Activated CD8-positive, alpha-beta T cell treated with anti-CD3 and anti-CD28 coated beads, Interleukin-2, amount 10 ng/mL, durations not matched to agents 7 days and 5 days (primary cell): ENCODE data around the gene CSE1L. TPM values are rescaled to one million over a fixed set of nuclear protein-coding genes. Genes with fewer than 3 reads are reported as not detected.

Experiments used
- ATAC-seq: fragments of 150-1000 bp; cut with Tn5 transposase; one replicate; pipeline ENCODE4 v1.10.0; 2021; ENCODE audit warnings: moderate library complexity
- CTCF ChIA-PET: fragments of 350-600 bp; sonication (Branson Sonifier 250); formaldehyde crosslinking; loops from one replicate; lab custom pipeline; 2021; ENCODE audit warnings: antibody characterized with exemption; lab: Charles Lee
- POLR2A ChIA-PET: fragments of 350-600 bp; sonication (Branson Sonifier 250); formaldehyde crosslinking; loops from one replicate; lab custom pipeline; 2021; ENCODE audit warnings: antibody characterized with exemption; lab: Charles Lee
- DNase-seq: peaks from one replicate; pipeline ENCODE4 v3.0.0-alpha.2; 2020
- H3K27ac Mint-ChIP-seq: one replicate; pipeline ENCODE4 v1.8.0; 2021; ENCODE audit warnings: mild to moderate bottlenecking, mixed read lengths
- H3K27me3 Mint-ChIP-seq: one replicate; pipeline ENCODE4 v1.8.0; 2021; ENCODE audit warnings: low read depth, mixed read lengths
- H3K36me3 Mint-ChIP-seq: one replicate; pipeline ENCODE4 v1.8.0; 2021; ENCODE audit warnings: low read depth, mixed read lengths
- H3K4me1 Mint-ChIP-seq: one replicate; pipeline ENCODE4 v1.8.0; 2021; ENCODE audit warnings: low read depth, mixed read lengths
- H3K4me3 Mint-ChIP-seq: one replicate; pipeline ENCODE4 v1.8.0; 2021; ENCODE audit warnings: mild to moderate bottlenecking, mixed read lengths
- H3K9me3 Mint-ChIP-seq: one replicate; pipeline ENCODE4 v1.8.0; 2022; ENCODE audit warnings: mixed read lengths; ENCODE audit not compliant: insufficient read depth
- total RNA-seq, 2 experiments: library from RNA; stranded (reverse); gene quantifications; one replicate each; pipeline ENCODE4 v1.2.3, GENCODE V29; 2021

The CSE1L gene
- total RNA-seq, 2 experiments from 2014 or later: 98.0 to 102 TPM

- no peak overlapping the region for H3K4me3 Mint-ChIP-seq
- peaks cover 24% of the 10 kb centered on the region for H3K36me3 Mint-ChIP-seq
- H3K9me3 Mint-ChIP-seq: no peaks in the 10 kb centered on the region
- POLR2A ChIA-PET: interaction anchor here (1.0 kb wide), 1 partner anchor 16 kb away, joined by 4 read pairs; the partner anchor contains the start of gene CSE1L
- no peaks in the 10 kb centered on the region for H3K4me1 Mint-ChIP-seq
- H3K27me3 Mint-ChIP-seq: no peaks in the 10 kb centered on the region
- CTCF ChIA-PET: no interaction called here
- no peak for ATAC-seq
- no peak for DNase-seq
- H3K27ac Mint-ChIP-seq: no peak overlapping the region
Observed at GRCh38 chr20:49030954-49031619, 15.0 kb upstream of the CSE1L start.

- Mint-ChIP-seq H3K4me1 (peaks cover 2% of the 10 kb centered on the region), H3K36me3 (peaks cover 23% of the 10 kb centered on the region), H3K9me3 (no peaks in the 10 kb centered on the region), H3K4me3 (no peak overlapping the region), H3K27ac (no peak overlapping the region), H3K27me3 (no peaks in the 10 kb centered on the region)
- CTCF ChIA-PET: interaction anchor here (1.7 kb wide), 1 partner anchor 185 kb away, joined by 4 read pairs; no protein-coding TSS in a partner anchor
- POLR2A ChIA-PET: interaction anchor here (0.6 kb wide), 1 partner anchor 110 kb away, joined by 4 read pairs; no protein-coding TSS in a partner anchor
- no peak for DNase-seq
- no peak for ATAC-seq
Observed at GRCh38 chr20:49032455-49032854, 13.7 kb upstream of the CSE1L start.

DNA sequence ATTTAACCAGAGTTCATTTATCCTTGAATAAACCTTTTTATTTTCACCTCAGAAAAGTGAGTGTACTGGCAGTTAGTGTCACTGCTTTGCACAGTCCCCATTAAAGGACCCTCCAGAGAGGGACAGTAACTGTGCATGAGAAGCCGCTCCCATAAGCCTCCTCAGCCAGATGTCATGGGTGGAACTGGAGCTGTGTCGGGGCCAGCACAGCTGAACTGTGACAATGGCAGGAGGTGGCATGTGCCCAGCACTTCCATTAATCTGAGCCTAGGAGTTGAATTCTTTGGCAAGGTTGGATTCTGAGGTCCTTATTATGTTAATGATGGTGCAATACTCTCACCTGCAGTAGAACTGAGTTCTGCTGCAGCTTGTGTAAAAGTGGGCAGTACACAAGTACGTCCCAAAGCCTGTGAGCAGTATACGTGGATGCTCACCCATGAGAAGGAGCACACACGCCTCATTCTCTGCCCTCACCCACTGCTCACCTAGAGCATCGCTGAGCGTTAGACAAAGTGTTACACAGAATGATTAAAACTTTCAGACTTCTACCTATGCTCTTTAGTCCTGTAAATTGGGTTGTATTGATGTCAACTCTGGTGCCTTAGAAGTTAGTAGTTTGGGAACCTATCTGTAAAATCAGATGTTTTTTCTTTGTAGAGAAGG is 11.9 kb upstream of the CSE1L start:
- POLR2A ChIA-PET: interaction anchor here (0.7 to 0.9 kb wide), 2 partner anchors 12 to 43 kb away, joined by 3 read pairs; partner anchors contain the start of gene CSE1L
- Mint-ChIP-seq H3K27me3 (no peaks in the 10 kb centered on the region), H3K4me3 (no peak overlapping the region), H3K4me1 (peaks cover 14% of the 10 kb centered on the region), H3K9me3 (no peaks in the 10 kb centered on the region), H3K27ac (no peak overlapping the region), H3K36me3 (peaks cover 15% of the 10 kb centered on the region)
- CTCF ChIA-PET: no interaction called here
- no peak for ATAC-seq
- DNase-seq: no peak

- ChIA-PET POLR2A (interaction anchor here (0.7 to 2.0 kb wide), 2 partner anchors 9 to 25 kb away, joined by 3 to 17 read pairs; partner anchors contain the start of gene CSE1L), CTCF (interaction anchor here (1.4 to 1.5 kb wide), 2 partner anchors 8 to 9 kb away, joined by 3 to 7 read pairs; partner anchors contain the start of gene CSE1L)
- Mint-ChIP-seq H3K4me1 (peaks cover 14% of the 10 kb centered on the region), H3K4me3 (no peak overlapping the region), H3K27ac (peak overlapping the region; percentile 31), H3K9me3 (no peaks in the 10 kb centered on the region), H3K27me3 (no peaks in the 10 kb centered on the region), H3K36me3 (peaks cover 8% of the 10 kb centered on the region)
- DNase-seq (peak; percentile 30), ATAC-seq (peak; percentile 68)
Observed at GRCh38 chr20:49037962-49038387, 8.1 kb upstream of the CSE1L start.

DNA sequence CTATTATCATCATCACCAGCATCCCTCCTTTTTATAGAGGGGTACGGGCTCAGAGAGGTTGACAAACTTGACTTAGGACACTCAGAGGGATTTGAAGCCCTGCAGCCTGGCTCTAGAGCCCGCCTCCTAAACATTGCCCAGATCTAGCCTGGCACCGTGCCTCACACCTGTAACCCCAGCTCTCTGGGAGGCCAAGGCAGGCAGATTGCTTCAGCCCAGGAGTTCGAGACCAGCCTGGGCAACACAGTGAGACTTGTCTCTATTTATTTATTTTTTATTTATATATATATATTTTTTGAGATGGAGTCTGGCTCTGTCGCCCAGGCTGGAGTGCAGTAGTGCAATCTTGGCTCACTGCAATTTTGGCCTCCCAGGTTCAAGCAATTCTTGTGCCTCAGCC is 6.3 kb upstream of the CSE1L start:
- POLR2A ChIA-PET: no interaction called here
- Mint-ChIP-seq H3K27me3 (no peaks in the 10 kb centered on the region), H3K4me1 (peaks cover 15% of the 10 kb centered on the region), H3K9me3 (no peaks in the 10 kb centered on the region), H3K4me3 (no peak overlapping the region), H3K36me3 (peaks cover 2% of the 10 kb centered on the region), H3K27ac (no peak overlapping the region)
- ATAC-seq (no peak), DNase-seq (no peak)
- CTCF ChIA-PET: no interaction called here

DNA sequence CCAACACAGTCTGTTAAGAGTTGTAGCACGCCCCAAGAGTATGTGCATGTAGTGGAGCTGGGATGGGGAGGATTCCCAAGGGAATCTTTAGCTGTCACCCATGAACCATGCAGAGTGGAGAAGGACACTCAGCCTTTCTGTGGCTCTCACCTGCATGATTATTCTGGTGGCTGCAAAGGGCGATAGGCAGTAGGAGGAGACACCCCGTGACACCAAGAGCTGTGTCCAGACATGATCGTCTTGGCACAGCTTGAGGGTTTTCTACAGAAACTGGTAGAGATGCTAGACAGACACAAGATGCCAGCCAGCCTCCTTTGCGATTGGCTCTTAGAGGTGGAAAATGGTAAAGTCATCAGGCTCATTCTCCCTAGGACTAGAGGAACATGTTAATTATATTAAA is 3.1 kb upstream of the CSE1L start:
- POLR2A ChIA-PET: no interaction called here
- CTCF ChIA-PET: no interaction called here
- ATAC-seq (no peak), DNase-seq (no peak)
- H3K27ac Mint-ChIP-seq: no peak overlapping the region
- H3K4me3 Mint-ChIP-seq: no peak overlapping the region
- no peaks in the 10 kb centered on the region for H3K9me3 Mint-ChIP-seq
- no peaks in the 10 kb centered on the region for H3K27me3 Mint-ChIP-seq
- peaks cover 8% of the 10 kb centered on the region for H3K36me3 Mint-ChIP-seq
- peaks cover 20% of the 10 kb centered on the region for H3K4me1 Mint-ChIP-seq

DNA sequence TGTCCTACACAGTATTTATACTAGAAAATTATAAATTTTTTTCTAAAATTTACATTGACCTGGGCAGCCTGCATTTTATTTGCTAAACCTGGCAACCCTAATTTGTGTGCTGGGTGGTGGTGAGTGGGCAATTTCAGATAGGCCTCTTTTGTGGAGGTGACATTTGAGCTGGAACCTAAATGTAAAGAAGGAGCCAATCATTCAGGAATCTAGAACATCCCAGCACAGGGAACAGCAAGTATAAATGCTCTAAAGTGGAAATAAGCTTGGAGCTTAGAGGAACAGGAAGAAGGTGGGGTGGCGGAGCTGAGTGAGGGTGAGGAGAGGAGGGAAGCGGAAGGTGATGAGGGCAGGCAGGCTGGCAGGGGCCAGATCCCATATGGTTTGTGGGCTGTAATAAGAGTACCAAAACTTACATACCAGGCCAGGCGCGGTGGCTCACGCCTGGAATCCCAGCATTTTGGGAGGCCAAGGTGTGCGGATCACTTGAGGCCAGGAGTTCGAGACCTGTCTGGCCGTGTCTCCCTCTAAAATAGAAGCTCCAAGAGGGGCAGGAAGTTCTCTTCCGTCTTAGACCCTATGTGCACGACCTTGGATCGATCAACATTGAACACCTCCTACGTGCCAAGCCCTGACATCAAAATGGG is 549 bp upstream of the CSE1L start:
- H3K27me3 Mint-ChIP-seq: no peaks in the 10 kb centered on the region
- ChIA-PET POLR2A (interaction anchor here (0.7 to 3.0 kb wide), 14 partner anchors 9 to 255 kb away, joined by 3 to 17 read pairs (median 6); partner anchors contain the start of genes ARFGEF2, DDX27, STAU1 and ZNFX1), CTCF (interaction anchor here (0.9 to 2.3 kb wide), 4 partner anchors 8 to 171 kb away, joined by 4 to 16 read pairs (median 7); no protein-coding TSS in a partner anchor)
- peak overlapping the region; percentile 100 for H3K27ac Mint-ChIP-seq
- peak; percentile 59 for DNase-seq
- H3K36me3 Mint-ChIP-seq: peaks cover 27% of the 10 kb centered on the region
- no peaks in the 10 kb centered on the region for H3K9me3 Mint-ChIP-seq
- H3K4me3 Mint-ChIP-seq: peak overlapping the region; percentile 99
- peak; percentile 9 for ATAC-seq
- peaks cover 30% of the 10 kb centered on the region for H3K4me1 Mint-ChIP-seq

DNA sequence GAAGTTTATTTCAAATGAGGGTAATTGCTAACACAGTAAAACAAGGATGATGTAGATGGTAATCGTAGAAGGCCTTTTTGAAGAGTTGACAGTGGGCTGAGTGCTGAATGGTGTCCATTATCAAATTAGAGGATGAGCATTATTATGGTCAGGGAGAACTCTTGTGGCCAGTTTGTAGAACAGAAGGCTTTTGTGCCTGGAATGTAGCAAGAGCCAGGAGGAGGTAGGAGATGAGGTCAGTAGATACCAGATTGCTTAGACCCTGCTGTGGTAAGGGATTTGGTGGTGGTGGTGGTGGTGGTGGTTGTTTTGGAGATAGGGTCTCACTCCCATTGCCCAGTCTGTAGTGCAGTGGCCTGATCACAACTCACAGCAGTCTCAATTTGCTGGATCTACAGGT is 6.2 kb downstream of the CSE1L start:
- Mint-ChIP-seq H3K27ac (no peak overlapping the region), H3K4me1 (peaks cover 57% of the 10 kb centered on the region)

GRCh38 chr20:49054056-49054643 is 8.0 kb downstream of the CSE1L start:
- Mint-ChIP-seq H3K27ac (no peak overlapping the region), H3K4me3 (no peak overlapping the region), H3K4me1 (peaks cover 41% of the 10 kb centered on the region), H3K27me3 (no peaks in the 10 kb centered on the region), H3K9me3 (no peaks in the 10 kb centered on the region), H3K36me3 (peaks cover 48% of the 10 kb centered on the region)
- CTCF ChIA-PET: no interaction called here
- no peak for DNase-seq
- no peak for ATAC-seq
- POLR2A ChIA-PET: no interaction called here

More for the DNA sequence above, 6.2 kb downstream of the CSE1L start:
- H3K4me3 Mint-ChIP-seq: no peak overlapping the region
- no peaks in the 10 kb centered on the region for H3K9me3 Mint-ChIP-seq
- ChIA-PET POLR2A (interaction anchor here (0.5 kb wide), 1 partner anchor 42 kb away, joined by 3 read pairs; no protein-coding TSS in a partner anchor), CTCF (no interaction called here)
- DNase-seq (no peak), ATAC-seq (no peak)
- H3K36me3 Mint-ChIP-seq: peaks cover 58% of the 10 kb centered on the region
- no peaks in the 10 kb centered on the region for H3K27me3 Mint-ChIP-seq

GRCh38 chr20:49063279-49063678 is 17.2 kb downstream of the CSE1L start:
- ChIA-PET POLR2A (interaction anchor here (0.6 to 1.4 kb wide), 2 partner anchors 16 to 43 kb away, joined by 3 read pairs; no protein-coding TSS in a partner anchor), CTCF (interaction anchor here (1.3 kb wide), 1 partner anchor 62 kb away, joined by 3 read pairs; no protein-coding TSS in a partner anchor)
- peaks cover 49% of the 10 kb centered on the region for H3K36me3 Mint-ChIP-seq
- ATAC-seq: no peak
- H3K27ac Mint-ChIP-seq: no peak overlapping the region
- no peak overlapping the region for H3K4me3 Mint-ChIP-seq
- no peaks in the 10 kb centered on the region for H3K9me3 Mint-ChIP-seq
- H3K4me1 Mint-ChIP-seq: no peaks in the 10 kb centered on the region
- H3K27me3 Mint-ChIP-seq: no peaks in the 10 kb centered on the region
- no peak for DNase-seq

DNA sequence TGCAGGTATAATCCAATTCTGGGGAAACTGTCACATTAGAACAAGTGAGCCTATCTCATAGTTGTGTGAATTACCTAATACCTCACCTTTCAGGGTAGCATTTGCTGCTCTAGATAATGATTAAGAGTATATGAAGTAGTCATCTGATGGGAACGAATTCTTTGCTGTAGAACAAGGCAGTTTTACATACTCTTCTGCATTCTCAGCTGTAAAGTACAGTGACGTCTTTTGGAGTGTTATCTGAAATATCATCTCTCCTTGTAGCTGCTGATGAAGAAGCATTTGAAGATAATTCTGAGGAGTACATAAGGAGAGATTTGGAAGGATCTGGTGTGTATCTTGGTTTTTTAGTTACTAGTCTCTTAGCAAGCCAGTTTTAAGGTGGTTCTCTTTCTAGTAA is 28.4 kb downstream of the CSE1L start:
- Mint-ChIP-seq H3K27ac (peak overlapping the region; percentile 27), H3K27me3 (no peaks in the 10 kb centered on the region)

More for the DNA sequence above, 28.4 kb downstream of the CSE1L start:
- POLR2A ChIA-PET: no interaction called here
- DNase-seq: no peak
- Mint-ChIP-seq H3K4me1 (peaks cover 1% of the 10 kb centered on the region), H3K9me3 (no peaks in the 10 kb centered on the region), H3K4me3 (no peak overlapping the region), H3K36me3 (peaks cover 46% of the 10 kb centered on the region)
- CTCF ChIA-PET: no interaction called here
- no peak for ATAC-seq
